A549 (cell line): ENCODE measurements around the gene GRK4. TPM values are rescaled to one million over a fixed set of nuclear protein-coding genes. Genes with fewer than 3 reads are reported as not detected.

Source experiments
- ATAC-seq, 2 experiments: fragments of 200-7000 bp in 1 of 2; fragments of >200 bp in 1 of 2; cut with Nextera tagmentation in 1 of 2; cut with Tn5 transposase in 1 of 2; 3 replicates each; pipeline versions ENCODE4 v1.8.0 to v1.9.1; 2018 to 2020; ENCODE audit warnings: mild to moderate bottlenecking in 1 of 2, moderate library complexity in 1 of 2
- CTCF ChIA-PET: fragments of 300-600 bp; sonication (Branson Sonifier 250); formaldehyde crosslinking; extraction: SDS; loops from one replicate; lab custom pipeline; 2021; ENCODE audit warnings: antibody characterized with exemption, inconsistent platforms; lab: Yijun Ruan, JAX
- POLR2A ChIA-PET: fragments of 350-600 bp; formaldehyde crosslinking; extraction: SDS; loops from one replicate; lab custom pipeline; 2021; ENCODE audit warnings: antibody characterized with exemption, inconsistent platforms; lab: Yijun Ruan, JAX
- DNase-seq, 2 experiments: peaks; one replicate each; pipeline versions ENCODE4 v3.0.0 to v3.0.0-alpha.2; 2011 to 2016; ENCODE audit warnings: low read depth in 1 of 2, low spot score in 1 of 2
- FAIRE-seq: peaks from 2 replicates; lab custom pipeline; 2011; peaks lifted over from hg19 to GRCh38; lab: Jason Lieb, UNC
- H3K27ac ChIP-seq, 2 experiments: fragments of >200 bp; sonication (Bioruptor Twin); formaldehyde crosslinking; 3 replicates each; pipeline ENCODE4 v1.5.1; 2016 to 2017
- H3K4me1 ChIP-seq: fragments of >200 bp; sonication (Bioruptor Twin); formaldehyde crosslinking; 3 replicates; pipeline ENCODE4 v1.6.1; 2016
- H3K4me2 ChIP-seq: fragments of >200 bp; sonication (Bioruptor Twin); formaldehyde crosslinking; 3 replicates; pipeline ENCODE4 v1.6.1; 2016
- H3K4me3 ChIP-seq: fragments of >200 bp; sonication (Bioruptor Twin); formaldehyde crosslinking; 3 replicates; pipeline ENCODE4 v1.5.1; 2016
- H3K9me3 ChIP-seq: fragments of >200 bp; sonication (Bioruptor Twin); formaldehyde crosslinking; 3 replicates; pipeline ENCODE4 v1.6.1; 2016
- CBX2 ChIP-seq: fragments of 200-600 bp; sonication (generic); IDR thresholded peaks from 2 replicates; pipeline ENCODE4 v1.6.1; 2016; ENCODE audit warnings: low read depth, mild to moderate bottlenecking, borderline replicate concordance
- CBX8 ChIP-seq: fragments of 200-600 bp; sonication (generic); IDR thresholded peaks from 2 replicates; pipeline ENCODE4 v1.6.1; 2016
- CHD2 ChIP-seq: fragments of 150-350 bp; IDR thresholded peaks from 2 replicates; pipeline ENCODE4 v1.6.1; 2014; ENCODE audit warnings: low read length; ENCODE audit not compliant: partially characterized antibody
- CHD4 ChIP-seq: fragments of 200-600 bp; sonication (generic); IDR thresholded peaks from 2 replicates; pipeline ENCODE4 v1.6.1; 2016; ENCODE audit warnings: antibody characterized with exemption, mild to moderate bottlenecking, borderline replicate concordance
- FOSB ChIP-seq: fragments of 250-450 bp; sonication (Bioruptor Pico); IDR thresholded peaks from 2 replicates; pipeline ENCODE4 v1.5.0; 2020; ENCODE audit warnings: mild to moderate bottlenecking, moderate library complexity
- FOXS1 ChIP-seq: fragments of 250-450 bp; sonication (Bioruptor Pico); IDR thresholded peaks from 2 replicates; pipeline ENCODE4 v1.5.0; 2020; ENCODE audit warnings: mild to moderate bottlenecking, moderate library complexity
- HOXA7 ChIP-seq: fragments of 250-450 bp; sonication (Bioruptor Pico); IDR thresholded peaks from 2 replicates; pipeline ENCODE4 v1.5.0; 2020; ENCODE audit warnings: mild to moderate bottlenecking, moderate library complexity
- HOXB5 ChIP-seq: fragments of 250-450 bp; sonication (Bioruptor Pico); IDR thresholded peaks from 2 replicates; pipeline ENCODE4 v1.5.0; 2020; ENCODE audit warnings: mild to moderate bottlenecking, moderate library complexity
- KDM5A ChIP-seq: fragments of 200-600 bp; sonication (generic); IDR thresholded peaks from 2 replicates; pipeline ENCODE4 v1.6.1; 2016; ENCODE audit warnings: antibody characterized with exemption, mild to moderate bottlenecking
- NFE2L2 ChIP-seq: fragments of 150-350 bp; conservative IDR thresholded peaks from 2 replicates; pipeline ENCODE4 v1.6.1; 2014; ENCODE audit warnings: low read length
- POLR2A ChIP-seq: IDR thresholded peaks from 2 replicates; pipeline ENCODE4 v1.6.1; 2012; ENCODE audit warnings: mild to moderate bottlenecking, low read length
- RARB ChIP-seq: fragments of 250-450 bp; sonication (Bioruptor Pico); IDR thresholded peaks from 2 replicates; pipeline ENCODE4 v1.8.0; 2021; ENCODE audit warnings: mild to moderate bottlenecking, moderate library complexity
- RFX5 ChIP-seq: fragments of 450-650 bp; IDR thresholded peaks from 2 replicates; pipeline ENCODE4 v1.7.1; 2014; ENCODE audit warnings: antibody characterized with exemption, mild to moderate bottlenecking, moderate library complexity
- TP53 ChIP-seq: fragments of 250-450 bp; sonication (Bioruptor Pico); IDR thresholded peaks from 2 replicates; pipeline ENCODE4 v1.5.0; 2021; ENCODE audit warnings: mild to moderate bottlenecking, moderate library complexity
- ZNF302 ChIP-seq: fragments of 250-450 bp; sonication (Bioruptor Pico); IDR thresholded peaks from 2 replicates; pipeline ENCODE4 v1.9.0; 2021; ENCODE audit warnings: inconsistent platforms, mild to moderate bottlenecking, moderate library complexity
- WGBS: methylation state at CpG from one replicate; pipeline ENCODE4 v1.1.6; 2017; ENCODE audit errors: missing lambda C conversion rate; 5-methylcytosine and 5-hydroxymethylcytosine counted together
- polyA plus RNA-seq, 4 experiments: library from polyadenylated mRNA; depleted of rRNA in 3 of 4; stranded (reverse); fragments of >200 nt; fragmentation: RNase III in 1 of 4; extraction: RNeasy Plus Mini Kit Qiagen cat#74134 plus additional on column Dnase treatment in 1 of 4; gene quantifications; 2 replicates in 3 of 4; 3 replicates in 1 of 4; pipeline ENCODE4 v1.2.3, GENCODE V29; 2011 to 2017
- TF ChIP-seq, protein P1 (sequence below): fragments of >200 bp; sonication (Bioruptor Twin); formaldehyde crosslinking; IDR thresholded peaks from 3 replicates; pipeline ENCODE4 v1.6.1; 2016
- TF ChIP-seq, protein P2 (sequence below): IDR thresholded peaks from 2 replicates; pipeline ENCODE4 v1.6.1; 2012; ENCODE audit warnings: low read depth, borderline replicate concordance
- TF ChIP-seq, protein P3 (sequence below): fragments of 250-450 bp; sonication (Bioruptor Pico); IDR thresholded peaks from 2 replicates; pipeline ENCODE4 v1.5.0; 2020; ENCODE audit warnings: low read depth, mild to moderate bottlenecking, moderate library complexity

The GRK4 gene
- polyA plus RNA-seq, 2 of the 4 experiments (the other 2 are of a cell fraction), result 0.76 to 0.96 TPM

DNA sequence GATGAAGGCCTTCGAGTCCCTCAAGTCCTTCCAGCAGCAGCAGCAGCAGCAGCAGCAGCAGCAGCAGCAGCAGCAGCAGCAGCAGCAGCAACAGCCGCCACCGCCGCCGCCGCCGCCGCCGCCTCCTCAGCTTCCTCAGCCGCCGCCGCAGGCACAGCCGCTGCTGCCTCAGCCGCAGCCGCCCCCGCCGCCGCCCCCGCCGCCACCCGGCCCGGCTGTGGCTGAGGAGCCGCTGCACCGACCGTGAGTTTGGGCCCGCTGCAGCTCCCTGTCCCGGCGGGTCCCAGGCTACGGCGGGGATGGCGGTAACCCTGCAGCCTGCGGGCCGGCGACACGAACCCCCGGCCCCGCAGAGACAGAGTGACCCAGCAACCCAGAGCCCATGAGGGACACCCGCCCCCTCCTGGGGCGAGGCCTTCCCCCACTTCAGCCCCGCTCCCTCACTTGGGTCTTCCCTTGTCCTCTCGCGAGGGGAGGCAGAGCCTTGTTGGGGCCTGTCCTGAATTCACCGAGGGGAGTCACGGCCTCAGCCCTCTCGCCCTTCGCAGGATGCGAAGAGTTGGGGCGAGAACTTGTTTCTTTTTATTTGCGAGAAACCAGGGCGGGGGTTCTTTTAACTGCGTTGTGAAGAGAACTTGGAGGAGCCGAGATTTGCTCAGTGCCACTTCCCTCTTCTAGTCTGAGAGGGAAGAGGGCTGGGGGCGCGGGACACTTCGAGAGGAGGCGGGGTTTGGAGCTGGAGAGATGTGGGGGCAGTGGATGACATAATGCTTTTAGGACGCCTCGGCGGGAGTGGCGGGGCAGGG is 111.7 kb downstream of the GRK4 start:
- ChIA-PET CTCF (no interaction called here), POLR2A (no interaction called here)
- H3K9me3 ChIP-seq, result no peaks in the 10 kb centered on the region
- peak; percentile 67 for TF ChIP-seq CHD2
- no peak for TF ChIP-seq FOXS1 (CRISPR knock-in tag)
- TF ChIP-seq, protein P1, sequence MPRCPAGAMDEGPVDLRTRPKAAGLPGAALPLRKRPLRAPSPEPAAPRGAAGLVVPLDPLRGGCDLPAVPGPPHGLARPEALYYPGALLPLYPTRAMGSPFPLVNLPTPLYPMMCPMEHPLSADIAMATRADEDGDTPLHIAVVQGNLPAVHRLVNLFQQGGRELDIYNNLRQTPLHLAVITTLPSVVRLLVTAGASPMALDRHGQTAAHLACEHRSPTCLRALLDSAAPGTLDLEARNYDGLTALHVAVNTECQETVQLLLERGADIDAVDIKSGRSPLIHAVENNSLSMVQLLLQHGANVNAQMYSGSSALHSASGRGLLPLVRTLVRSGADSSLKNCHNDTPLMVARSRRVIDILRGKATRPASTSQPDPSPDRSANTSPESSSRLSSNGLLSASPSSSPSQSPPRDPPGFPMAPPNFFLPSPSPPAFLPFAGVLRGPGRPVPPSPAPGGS, result 0 out of 3 replicates have a peak, but pooled peaks have one; percentile 1
- H3K4me3 ChIP-seq, result peak overlapping the region; percentile 98
- peak; percentile 54 to 56; a peak in 5 of 6 replicates for ATAC-seq
- peak overlapping the region; percentile 80 to 89 for H3K27ac ChIP-seq
- no peak for FAIRE-seq
- peak; percentile 37 to 54 for DNase-seq
- peak overlapping the region; percentile 97 for H3K4me2 ChIP-seq
- under 1% methylated on average over 15 of the region's 60 CpGs for WGBS
- peaks cover 14% of the 10 kb centered on the region; the same call in 2 of the 3 replicates for H3K4me1 ChIP-seq

DNA sequence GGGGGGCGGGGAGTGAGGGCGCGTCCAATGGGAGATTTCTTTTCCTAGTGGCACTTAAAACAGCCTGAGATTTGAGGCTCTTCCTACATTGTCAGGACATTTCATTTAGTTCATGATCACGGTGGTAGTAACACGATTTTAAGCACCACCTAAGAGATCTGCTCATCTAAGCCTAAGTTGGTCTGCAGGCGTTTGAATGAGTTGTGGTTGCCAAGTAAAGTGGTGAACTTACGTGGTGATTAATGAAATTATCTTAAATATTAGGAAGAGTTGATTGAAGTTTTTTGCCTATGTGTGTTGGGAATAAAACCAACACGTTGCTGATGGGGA is 112.2 kb downstream of the GRK4 start:
- H3K9me3 ChIP-seq, result no peaks in the 10 kb centered on the region
- ChIA-PET CTCF (no interaction called here), POLR2A (no interaction called here)
- 10% methylated on average over 5 of the region's 8 CpGs for WGBS
- FAIRE-seq (no peak), ATAC-seq (no peak), DNase-seq (no peak)
- TF ChIP-seq CBX2, result no peak
- peak overlapping the region; percentile 98 for H3K4me3 ChIP-seq
- H3K4me1 ChIP-seq, result peaks cover 14% of the 10 kb centered on the region; the same call in 2 of the 3 replicates
- peak overlapping the region; percentile 97 for H3K4me2 ChIP-seq
- peak overlapping the region in 1 of 2 experiments; percentile 89; a peak in 3 of 6 replicates for H3K27ac ChIP-seq

DNA sequence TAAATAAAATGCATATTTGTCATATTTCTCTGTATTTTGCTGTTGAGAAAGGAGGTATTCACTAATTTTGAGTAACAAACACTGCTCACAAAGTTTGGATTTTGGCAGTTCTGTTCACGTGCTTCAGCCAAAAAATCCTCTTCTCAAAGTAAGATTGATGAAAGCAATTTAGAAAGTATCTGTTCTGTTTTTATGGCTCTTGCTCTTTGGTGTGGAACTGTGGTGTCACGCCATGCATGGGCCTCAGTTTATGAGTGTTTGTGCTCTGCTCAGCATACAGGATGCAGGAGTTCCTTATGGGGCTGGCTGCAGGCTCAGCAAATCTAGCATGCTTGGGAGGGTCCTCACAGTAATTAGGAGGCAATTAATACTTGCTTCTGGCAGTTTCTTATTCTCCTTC is 114.4 kb downstream of the GRK4 start:
- H3K4me3 ChIP-seq, result no peak overlapping the region
- 84% methylated on average over 2 of the region's 2 CpGs for WGBS
- POLR2A ChIA-PET, result no interaction called here
- H3K27ac ChIP-seq, result no peak overlapping the region
- peaks cover 14% of the 10 kb centered on the region; the same call in 2 of the 3 replicates for H3K4me1 ChIP-seq
- no peaks in the 10 kb centered on the region for H3K9me3 ChIP-seq
- no peak overlapping the region for H3K4me2 ChIP-seq
- TF ChIP-seq, protein P2, sequence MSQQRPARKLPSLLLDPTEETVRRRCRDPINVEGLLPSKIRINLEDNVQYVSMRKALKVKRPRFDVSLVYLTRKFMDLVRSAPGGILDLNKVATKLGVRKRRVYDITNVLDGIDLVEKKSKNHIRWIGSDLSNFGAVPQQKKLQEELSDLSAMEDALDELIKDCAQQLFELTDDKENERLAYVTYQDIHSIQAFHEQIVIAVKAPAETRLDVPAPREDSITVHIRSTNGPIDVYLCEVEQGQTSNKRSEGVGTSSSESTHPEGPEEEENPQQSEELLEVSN, result no peak
- TF ChIP-seq RARB (no peak), FOSB (CRISPR knock-in tag) (no peak), ZNF302 (CRISPR knock-in tag) (no peak), CBX8 (no peak), HOXB5 (CRISPR knock-in tag) (no peak), RFX5 (no peak), KDM5A (no peak), NFE2L2 (no peak), HOXA7 (no peak), POLR2A (no peak), CHD4 (no peak), TP53 (CRISPR knock-in tag) (no peak)
- TF ChIP-seq, protein P3, sequence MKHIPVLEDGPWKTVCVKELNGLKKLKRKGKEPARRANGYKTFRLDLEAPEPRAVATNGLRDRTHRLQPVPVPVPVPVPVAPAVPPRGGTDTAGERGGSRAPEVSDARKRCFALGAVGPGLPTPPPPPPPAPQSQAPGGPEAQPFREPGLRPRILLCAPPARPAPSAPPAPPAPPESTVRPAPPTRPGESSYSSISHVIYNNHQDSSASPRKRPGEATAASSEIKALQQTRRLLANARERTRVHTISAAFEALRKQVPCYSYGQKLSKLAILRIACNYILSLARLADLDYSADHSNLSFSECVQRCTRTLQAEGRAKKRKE (CRISPR knock-in tag), result no peak
- FAIRE-seq (no peak), DNase-seq (no peak), ATAC-seq (no peak)
- CTCF ChIA-PET, result interaction anchor here (0.6 kb wide), 1 partner anchor 16 kb away, joined by 3 read pairs; no protein-coding TSS in a partner anchor
